ENCODE data around the gene PPFIA3.
A peak's percentile ranks its signal among the peaks of the same experiment; 100 is the strongest.

PPFIA3 gene

DNA sequence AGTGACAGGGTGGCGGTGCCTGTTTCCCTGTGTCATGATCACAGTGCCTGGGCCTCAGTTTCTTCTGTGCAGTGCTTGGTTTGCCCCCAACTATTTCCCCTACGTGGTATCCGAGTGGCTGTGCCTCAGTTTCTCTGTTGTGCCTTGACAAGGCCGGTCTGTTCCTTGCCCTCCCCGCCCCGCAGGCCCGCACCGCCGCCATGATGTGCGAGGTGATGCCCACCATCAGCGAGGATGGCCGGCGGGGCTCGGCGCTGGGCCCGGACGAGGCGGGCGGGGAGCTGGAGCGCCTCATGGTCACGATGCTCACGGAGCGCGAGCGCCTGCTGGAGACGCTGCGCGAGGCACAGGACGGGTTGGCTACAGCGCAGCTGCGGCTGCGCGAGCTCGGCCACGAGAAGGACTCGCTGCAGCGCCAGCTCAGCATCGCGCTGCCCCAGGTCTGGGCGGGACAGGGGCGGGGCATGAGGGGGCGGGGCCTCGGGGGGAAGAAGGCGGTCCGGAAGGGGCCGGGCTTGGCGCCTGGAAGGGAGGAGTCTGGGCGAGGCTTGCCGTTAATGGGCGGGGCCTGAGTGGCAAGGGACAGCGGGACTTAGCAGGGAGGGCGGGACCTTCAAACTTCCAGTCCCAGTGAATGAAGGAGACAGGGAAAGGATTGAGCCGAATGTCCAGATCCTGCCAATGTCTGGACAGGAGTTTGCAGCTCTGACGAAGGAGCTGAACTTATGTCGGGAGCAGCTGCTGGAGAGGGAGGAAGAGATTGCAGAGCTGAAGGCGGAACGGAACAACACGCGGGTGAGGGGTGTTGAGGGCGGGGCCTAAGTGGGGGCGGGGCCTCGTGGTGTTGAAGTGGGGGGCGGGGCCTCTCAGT, 8.6 kb downstream of the PPFIA3 start:
- H3K4me3 ChIP-seq (ENCODE audit: low read depth, low read length), result peak overlapping the region; percentile 66
- no peaks in the 10 kb centered on the region for H3K9me3 ChIP-seq (ENCODE audit: control insufficient read depth, insufficient read depth, low read depth, low read length)
- H3K4me1 ChIP-seq (ENCODE audit: control insufficient read depth, insufficient read depth, low read length), result peaks cover 26% of the 10 kb centered on the region
- H3K27me3 ChIP-seq (ENCODE audit: control insufficient read depth, insufficient read depth, low read length), result no peaks in the 10 kb centered on the region
- H3K9ac ChIP-seq (ENCODE audit: low read length), result peak overlapping the region; percentile 3
- peaks cover 3% of the 10 kb centered on the region; the same call in 1 of the 2 replicates for H3K36me3 ChIP-seq (ENCODE audit: control insufficient read depth, insufficient read depth, low read length)
- H3K27ac ChIP-seq (ENCODE audit: low read depth, low read length), result no peak overlapping the region

DNA sequence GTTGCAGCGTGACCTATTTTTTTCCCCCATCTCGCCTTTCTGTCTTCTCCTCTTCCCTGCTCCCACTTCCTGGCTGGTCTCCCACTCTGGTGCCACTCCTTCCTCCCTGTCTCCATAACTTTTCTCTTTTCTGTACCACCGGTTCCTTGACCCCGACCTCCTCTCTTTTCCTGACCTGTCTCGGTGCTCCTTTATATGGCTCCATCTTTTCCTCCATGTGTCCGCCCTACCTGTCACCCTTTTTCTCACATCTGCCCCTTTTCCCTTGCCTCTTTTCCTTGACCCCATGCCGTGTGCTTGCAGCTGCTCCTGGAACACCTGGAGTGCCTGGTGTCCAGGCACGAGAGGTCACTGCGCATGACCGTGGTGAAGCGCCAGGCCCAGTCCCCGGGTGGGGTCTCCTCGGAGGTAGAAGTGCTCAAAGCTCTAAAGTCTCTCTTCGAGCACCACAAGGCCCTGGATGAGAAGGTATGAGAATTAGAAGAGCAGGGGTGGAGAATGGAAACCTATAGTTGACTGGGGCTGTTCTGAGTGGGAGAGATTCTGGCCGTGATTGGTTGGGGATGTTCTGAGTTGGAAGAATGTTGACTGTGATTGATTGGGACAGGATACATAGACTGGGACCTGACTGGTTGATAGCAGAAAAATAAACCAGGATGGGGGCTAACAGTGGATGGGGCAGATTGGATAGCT, 9.3 kb downstream of the PPFIA3 start:
- no peak overlapping the region for H3K27ac ChIP-seq (ENCODE audit: low read depth, low read length)
- H3K36me3 ChIP-seq (ENCODE audit: control insufficient read depth, insufficient read depth, low read length), result peaks cover 3% of the 10 kb centered on the region; the same call in 1 of the 2 replicates
- H3K27me3 ChIP-seq (ENCODE audit: control insufficient read depth, insufficient read depth, low read length), result no peaks in the 10 kb centered on the region
- H3K9me3 ChIP-seq (ENCODE audit: control insufficient read depth, insufficient read depth, low read depth, low read length), result no peaks in the 10 kb centered on the region
- peak overlapping the region; percentile 40 for H3K9ac ChIP-seq (ENCODE audit: low read length)
- H3K4me3 ChIP-seq (ENCODE audit: low read depth, low read length), result peak overlapping the region; percentile 66
- H3K4me1 ChIP-seq (ENCODE audit: control insufficient read depth, insufficient read depth, low read length), result peaks cover 26% of the 10 kb centered on the region

DNA sequence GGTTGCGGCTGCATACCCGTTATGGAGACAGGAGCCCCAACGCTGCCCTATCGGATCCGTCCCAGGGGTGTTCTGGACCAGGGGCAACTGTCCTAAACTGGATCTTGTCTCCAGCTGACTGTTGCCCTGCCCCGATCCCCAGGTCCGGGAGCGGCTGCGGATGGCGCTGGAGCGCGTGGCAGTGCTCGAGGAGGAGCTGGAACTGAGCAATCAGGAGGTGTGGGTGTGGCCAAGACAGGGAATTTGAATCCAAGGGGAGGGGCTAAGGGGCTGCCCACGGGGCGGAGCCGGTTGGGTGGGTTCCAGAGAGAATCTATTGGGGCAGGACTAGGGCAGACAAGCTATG, 9.9 kb downstream of the PPFIA3 start:
- Histone ChIP-seq H3K27me3 (ENCODE audit: control insufficient read depth, insufficient read depth, low read length) (no peaks in the 10 kb centered on the region), H3K4me3 (ENCODE audit: low read depth, low read length) (peak overlapping the region; percentile 66), H3K9me3 (ENCODE audit: control insufficient read depth, insufficient read depth, low read depth, low read length) (no peaks in the 10 kb centered on the region), H3K9ac (ENCODE audit: low read length) (no peak overlapping the region), H3K27ac (ENCODE audit: low read depth, low read length) (no peak overlapping the region), H3K4me1 (ENCODE audit: control insufficient read depth, insufficient read depth, low read length) (peaks cover 30% of the 10 kb centered on the region), H3K36me3 (ENCODE audit: control insufficient read depth, insufficient read depth, low read length) (peaks cover 3% of the 10 kb centered on the region; the same call in 1 of the 2 replicates)

DNA sequence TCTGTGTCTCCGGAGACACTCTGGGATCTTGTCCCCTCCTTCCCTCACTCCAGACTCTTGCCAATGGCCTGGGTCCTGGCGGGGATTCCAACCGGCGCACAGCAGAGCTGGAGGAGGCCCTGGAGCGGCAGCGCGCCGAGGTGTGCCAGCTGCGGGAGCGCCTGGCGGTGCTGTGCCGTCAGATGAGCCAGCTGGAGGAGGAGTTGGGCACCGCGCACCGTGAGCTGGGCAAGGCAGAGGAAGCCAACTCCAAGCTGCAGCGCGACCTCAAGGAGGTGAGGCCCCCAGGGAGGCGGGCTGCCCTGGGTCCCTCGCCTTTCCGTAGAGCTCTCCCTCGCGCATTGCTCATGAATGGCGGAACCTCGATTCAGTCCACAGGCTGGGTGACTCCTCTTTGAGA, 11.0 kb downstream of the PPFIA3 start:
- peaks cover 34% of the 10 kb centered on the region for H3K4me1 ChIP-seq (ENCODE audit: control insufficient read depth, insufficient read depth, low read length)
- H3K9ac ChIP-seq (ENCODE audit: low read length), result no peak overlapping the region
- no peak overlapping the region for H3K27ac ChIP-seq (ENCODE audit: low read depth, low read length)
- H3K9me3 ChIP-seq (ENCODE audit: control insufficient read depth, insufficient read depth, low read depth, low read length), result no peaks in the 10 kb centered on the region
- no peaks in the 10 kb centered on the region for H3K27me3 ChIP-seq (ENCODE audit: control insufficient read depth, insufficient read depth, low read length)
- H3K36me3 ChIP-seq (ENCODE audit: control insufficient read depth, insufficient read depth, low read length), result peaks cover 3% of the 10 kb centered on the region; the same call in 1 of the 2 replicates
- H3K4me3 ChIP-seq (ENCODE audit: low read depth, low read length), result no peak overlapping the region

DNA sequence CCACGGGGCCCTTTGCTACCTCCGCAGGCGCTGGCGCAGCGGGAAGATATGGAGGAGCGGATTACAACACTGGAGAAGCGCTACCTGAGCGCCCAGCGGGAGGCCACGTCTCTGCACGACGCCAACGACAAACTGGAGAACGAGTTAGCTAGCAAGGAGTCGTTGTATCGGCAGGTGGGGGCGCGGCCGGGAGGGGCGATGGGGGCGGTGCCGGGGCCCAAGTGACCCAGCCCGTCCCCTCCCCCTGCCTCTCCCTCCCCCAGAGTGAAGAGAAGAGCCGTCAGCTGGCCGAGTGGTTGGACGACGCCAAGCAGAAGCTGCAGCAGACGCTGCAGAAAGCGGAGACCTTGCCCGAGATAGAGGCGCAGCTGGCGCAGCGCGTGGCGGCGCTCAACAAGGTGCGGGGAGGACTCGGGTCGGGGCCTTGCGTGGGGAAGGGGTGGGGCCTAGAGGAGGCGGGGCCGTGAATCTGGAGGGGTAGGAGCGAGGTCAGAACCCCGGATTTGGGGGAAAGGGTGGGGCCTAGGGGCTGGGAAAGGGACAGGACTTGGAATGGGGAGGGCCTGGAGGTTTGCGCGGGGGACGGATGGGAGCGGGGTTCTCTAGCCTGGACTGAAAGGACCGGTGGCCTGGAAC, 13.7 kb downstream of the PPFIA3 start:
- no peaks in the 10 kb centered on the region for H3K27me3 ChIP-seq (ENCODE audit: control insufficient read depth, insufficient read depth, low read length)
- peaks cover 33% of the 10 kb centered on the region for H3K4me1 ChIP-seq (ENCODE audit: control insufficient read depth, insufficient read depth, low read length)
- peaks cover 3% of the 10 kb centered on the region; the same call in 1 of the 2 replicates for H3K36me3 ChIP-seq (ENCODE audit: control insufficient read depth, insufficient read depth, low read length)
- peak overlapping the region; percentile 57 for H3K4me3 ChIP-seq (ENCODE audit: low read depth, low read length)
- no peak overlapping the region for H3K9ac ChIP-seq (ENCODE audit: low read length)
- H3K9me3 ChIP-seq (ENCODE audit: control insufficient read depth, insufficient read depth, low read depth, low read length), result no peaks in the 10 kb centered on the region
- no peak overlapping the region for H3K27ac ChIP-seq (ENCODE audit: low read depth, low read length)

DNA sequence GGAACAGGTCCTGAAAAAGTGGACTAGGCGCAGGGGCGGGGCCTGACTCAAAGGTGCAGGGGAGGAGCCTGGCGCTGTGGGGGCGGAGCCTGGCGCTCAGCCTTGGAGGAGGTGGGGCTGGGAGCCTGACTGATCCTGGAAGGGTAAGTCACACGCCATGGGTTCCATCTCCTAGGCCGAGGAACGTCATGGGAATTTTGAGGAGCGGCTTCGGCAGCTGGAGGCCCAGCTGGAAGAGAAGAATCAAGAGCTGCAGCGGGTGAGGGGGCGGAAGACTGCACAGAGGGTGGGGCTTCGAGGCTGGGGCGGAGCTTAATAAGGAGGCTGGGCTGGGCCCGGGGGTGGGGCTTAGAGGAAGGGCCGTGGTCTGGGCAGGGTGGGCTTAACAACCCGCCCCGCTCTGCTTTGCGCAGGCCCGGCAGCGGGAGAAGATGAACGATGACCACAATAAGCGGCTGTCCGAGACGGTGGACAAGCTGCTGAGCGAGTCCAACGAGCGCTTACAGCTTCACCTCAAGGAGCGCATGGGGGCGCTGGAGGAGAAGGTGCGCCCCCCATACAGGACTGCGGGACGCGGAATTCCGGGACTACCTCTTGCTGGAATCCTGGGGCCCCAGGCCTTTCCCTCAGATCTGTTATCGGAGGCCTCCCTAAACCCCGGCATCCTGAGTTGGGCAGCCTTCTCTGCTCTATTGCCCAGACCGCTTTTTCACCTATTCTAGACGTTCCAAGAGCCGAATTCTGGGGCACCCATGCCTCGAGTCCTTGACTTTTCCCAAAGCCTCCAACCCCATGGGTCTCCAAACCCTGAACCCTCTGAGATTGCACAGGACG, 14.5 kb downstream of the PPFIA3 start:
- Histone ChIP-seq H3K4me1 (ENCODE audit: control insufficient read depth, insufficient read depth, low read length) (peaks cover 29% of the 10 kb centered on the region), H3K27ac (ENCODE audit: low read depth, low read length) (no peak overlapping the region), H3K4me3 (ENCODE audit: low read depth, low read length) (peak overlapping the region; percentile 57), H3K9me3 (ENCODE audit: control insufficient read depth, insufficient read depth, low read depth, low read length) (no peaks in the 10 kb centered on the region), H3K36me3 (ENCODE audit: control insufficient read depth, insufficient read depth, low read length) (peaks cover 3% of the 10 kb centered on the region; the same call in 1 of the 2 replicates), H3K9ac (ENCODE audit: low read length) (no peak overlapping the region), H3K27me3 (ENCODE audit: control insufficient read depth, insufficient read depth, low read length) (no peaks in the 10 kb centered on the region)

DNA sequence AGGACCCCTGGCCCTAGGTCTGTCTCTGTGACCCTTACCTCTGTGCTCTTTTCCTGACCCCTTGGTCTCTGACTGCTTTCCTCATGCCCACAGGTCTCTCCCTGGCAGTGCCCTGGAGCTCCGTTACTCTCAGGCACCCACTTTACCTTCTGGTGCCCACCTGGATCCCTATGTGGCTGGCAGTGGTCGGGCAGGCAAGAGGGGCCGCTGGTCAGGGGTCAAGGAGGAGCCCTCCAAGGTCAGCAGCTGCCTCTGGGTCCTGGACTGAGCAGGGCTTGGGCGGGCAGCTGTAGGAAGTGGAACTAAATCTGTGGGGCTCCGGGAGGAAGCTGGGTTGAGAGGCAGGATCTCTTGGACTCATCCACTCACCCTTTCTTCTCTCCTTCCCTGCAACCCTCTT, 16.3 kb downstream of the PPFIA3 start:
- Histone ChIP-seq H3K9ac (ENCODE audit: low read length) (no peak overlapping the region), H3K27ac (ENCODE audit: low read depth, low read length) (peak overlapping the region; percentile 15; the same call in 1 of the 2 replicates), H3K36me3 (ENCODE audit: control insufficient read depth, insufficient read depth, low read length) (0 out of 2 replicates have a peak, but pooled peaks cover under 1% of the 10 kb centered on the region), H3K9me3 (ENCODE audit: control insufficient read depth, insufficient read depth, low read depth, low read length) (no peaks in the 10 kb centered on the region), H3K27me3 (ENCODE audit: control insufficient read depth, insufficient read depth, low read length) (no peaks in the 10 kb centered on the region), H3K4me1 (ENCODE audit: control insufficient read depth, insufficient read depth, low read length) (peaks cover 26% of the 10 kb centered on the region), H3K4me3 (ENCODE audit: low read depth, low read length) (no peak overlapping the region)

DNA sequence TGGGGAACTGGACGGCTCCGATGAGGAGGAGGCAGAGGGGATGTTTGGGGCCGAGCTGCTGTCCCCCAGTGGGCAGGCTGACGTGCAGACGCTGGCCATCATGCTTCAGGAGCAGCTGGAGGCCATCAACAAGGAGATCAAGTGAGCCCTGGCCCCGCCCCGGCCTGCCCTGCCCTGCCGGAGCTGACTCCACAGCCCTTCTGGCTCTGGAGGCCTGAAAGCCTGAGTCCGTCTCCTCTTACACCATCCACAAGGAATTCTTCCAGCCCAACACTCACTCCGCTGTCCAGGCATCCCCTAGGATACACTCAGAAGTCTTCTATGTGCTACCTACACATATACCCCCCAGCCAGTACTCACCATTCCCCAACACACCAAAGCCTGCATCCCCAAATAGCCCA, 17.4 kb downstream of the PPFIA3 start:
- H3K27me3 ChIP-seq (ENCODE audit: control insufficient read depth, insufficient read depth, low read length), result no peaks in the 10 kb centered on the region
- H3K9me3 ChIP-seq (ENCODE audit: control insufficient read depth, insufficient read depth, low read depth, low read length), result no peaks in the 10 kb centered on the region
- no peak overlapping the region for H3K9ac ChIP-seq (ENCODE audit: low read length)
- H3K36me3 ChIP-seq (ENCODE audit: control insufficient read depth, insufficient read depth, low read length), result no peaks in the 10 kb centered on the region
- no peak overlapping the region for H3K27ac ChIP-seq (ENCODE audit: low read depth, low read length)
- no peak overlapping the region for H3K4me3 ChIP-seq (ENCODE audit: low read depth, low read length)
- H3K4me1 ChIP-seq (ENCODE audit: control insufficient read depth, insufficient read depth, low read length), result peaks cover 26% of the 10 kb centered on the region

DNA sequence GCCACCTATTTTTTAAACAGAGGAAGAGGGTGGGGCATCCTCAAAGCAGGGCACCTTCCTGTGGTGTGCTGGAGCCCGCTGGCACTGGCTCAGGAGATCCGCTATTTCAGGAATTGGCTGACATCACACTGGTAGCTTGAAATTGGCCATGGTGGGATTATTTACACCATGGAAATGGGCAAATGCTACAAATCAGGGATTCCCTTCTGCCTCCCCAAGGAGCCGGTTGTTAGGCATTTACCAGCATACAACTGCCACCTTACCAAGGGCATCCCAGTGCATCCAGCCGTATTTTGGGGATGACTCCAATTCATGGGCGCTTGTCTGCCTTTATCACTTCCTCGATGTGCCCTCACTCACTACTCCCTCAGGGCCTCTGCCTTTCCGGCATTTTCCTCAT, 21.6 kb downstream of the PPFIA3 start:
- Histone ChIP-seq H3K4me1 (ENCODE audit: control insufficient read depth, insufficient read depth, low read length) (peaks cover 11% of the 10 kb centered on the region), H3K9me3 (ENCODE audit: control insufficient read depth, insufficient read depth, low read depth, low read length) (no peaks in the 10 kb centered on the region), H3K27ac (ENCODE audit: low read depth, low read length) (no peak overlapping the region), H3K36me3 (ENCODE audit: control insufficient read depth, insufficient read depth, low read length) (no peaks in the 10 kb centered on the region), H3K4me3 (ENCODE audit: low read depth, low read length) (no peak overlapping the region), H3K27me3 (ENCODE audit: control insufficient read depth, insufficient read depth, low read length) (no peaks in the 10 kb centered on the region), H3K9ac (ENCODE audit: low read length) (no peak overlapping the region)

DNA sequence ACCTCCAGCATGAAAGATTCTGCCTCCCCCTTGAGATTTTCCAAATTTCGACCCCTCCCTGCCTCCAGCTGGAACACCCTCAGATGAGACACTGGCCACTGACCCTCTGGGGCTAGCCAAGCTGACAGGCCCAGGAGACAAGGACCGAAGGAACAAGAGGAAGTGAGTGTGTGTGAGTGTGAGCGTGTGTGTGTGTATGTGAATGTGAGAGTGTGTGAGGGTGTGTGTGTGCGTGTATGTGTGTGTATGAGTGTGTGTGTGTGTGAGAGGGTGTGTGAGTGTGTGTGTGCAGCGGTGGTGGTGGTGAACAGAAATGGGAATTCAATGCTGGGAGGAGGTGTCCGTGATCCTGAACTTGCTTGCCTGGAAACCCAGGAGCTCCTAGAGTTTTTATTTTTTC, 22.0 kb downstream of the PPFIA3 start:
- H3K9ac ChIP-seq (ENCODE audit: low read length), result no peak overlapping the region
- no peaks in the 10 kb centered on the region for H3K27me3 ChIP-seq (ENCODE audit: control insufficient read depth, insufficient read depth, low read length)
- peaks cover 12% of the 10 kb centered on the region for H3K4me1 ChIP-seq (ENCODE audit: control insufficient read depth, insufficient read depth, low read length)
- no peak overlapping the region for H3K27ac ChIP-seq (ENCODE audit: low read depth, low read length)
- H3K4me3 ChIP-seq (ENCODE audit: low read depth, low read length), result no peak overlapping the region
- no peaks in the 10 kb centered on the region for H3K9me3 ChIP-seq (ENCODE audit: control insufficient read depth, insufficient read depth, low read depth, low read length)
- H3K36me3 ChIP-seq (ENCODE audit: control insufficient read depth, insufficient read depth, low read length), result no peaks in the 10 kb centered on the region

Measured in HUES6 (cell line).